NCI-H460 (cell line): ENCODE results near the gene KAT5. TPM values are rescaled to one million over a fixed set of nuclear protein-coding genes. Genes with fewer than 3 reads are reported as not detected.
"Not testable (repeated sequence)": the region's sequence is repeated elsewhere in the genome, so short reads cannot be mapped to it uniquely, and the experiment has no call there.

ENCODE experiments used
- DNase-seq: peaks from one replicate; pipeline ENCODE4 v3.0.0-alpha.2; 2016; ENCODE audit warnings: low read depth; ENCODE audit errors: extremely low read depth
- small RNA-seq, 2 experiments: library from RNA; depleted of rRNA; stranded (forward); fragments of <200 nt; gene quantifications; one replicate each; pipeline ENCODE3, GENCODE V24; 2014
- total RNA-seq: library from RNA; depleted of rRNA; stranded (reverse); fragments of >200 nt; shearing (Covaris generic); gene quantifications from 2 replicates; pipeline ENCODE4 v1.2.3, GENCODE V29; 2014; rRNA removed

KAT5 gene
- total RNA-seq, 1 experiment from 2014 or later = 35.9 TPM

GRCh38 chr11:65742353-65742752 lies 30.3 kb downstream of the KAT5 start:
- no peak for DNase-seq

DNA sequence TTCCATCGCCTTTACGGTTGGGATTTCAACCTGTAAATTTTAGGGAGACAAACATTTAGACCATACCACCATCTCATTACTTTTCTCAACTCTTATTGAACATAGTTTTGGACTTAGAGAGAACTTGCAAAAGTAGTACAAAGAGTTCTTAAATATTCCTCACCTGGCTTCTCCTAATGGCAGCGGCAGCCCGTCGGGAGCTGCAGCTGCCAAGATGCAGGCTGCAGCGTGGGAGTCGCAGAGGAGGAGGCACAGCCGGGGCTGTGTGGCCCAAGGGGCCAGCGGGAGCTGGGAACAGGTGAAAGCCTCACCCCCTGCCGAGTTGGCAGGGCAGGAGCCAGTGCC lies 31.6 kb downstream of the KAT5 start:
- no peak for DNase-seq

DNA sequence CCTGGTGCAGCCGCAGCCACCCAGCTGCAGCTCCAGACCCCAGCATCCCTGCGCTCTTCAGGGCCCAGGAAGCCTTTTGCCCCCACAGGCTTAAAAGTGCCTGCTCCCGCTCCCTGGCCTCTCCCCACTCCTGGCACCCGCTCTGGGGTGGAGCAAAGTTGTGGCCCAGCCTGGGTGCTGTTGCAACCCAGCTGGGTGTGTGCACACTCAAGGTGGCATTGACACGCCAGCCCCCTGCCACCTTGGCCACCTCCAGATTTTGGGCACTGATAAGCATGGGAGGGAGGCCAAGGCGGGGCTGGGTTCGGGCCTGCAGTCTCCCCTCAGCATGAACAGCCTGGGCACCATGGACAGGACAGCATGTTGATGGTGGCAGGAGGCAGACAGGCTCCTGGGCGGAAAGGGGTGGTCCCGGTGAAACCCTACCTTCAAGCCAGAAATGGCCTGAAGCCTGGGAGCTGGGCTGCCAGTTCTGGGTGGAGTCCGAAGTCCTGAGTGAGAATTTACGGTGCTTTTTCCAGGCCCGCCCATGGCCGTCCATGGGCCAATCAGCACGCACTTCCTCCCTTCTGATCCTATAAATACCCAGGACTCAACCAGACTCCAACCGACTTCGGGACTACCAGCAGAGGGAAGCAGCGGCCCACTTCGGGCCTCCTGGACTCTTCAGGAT lies 32.1 kb downstream of the KAT5 start:
- peak; percentile 46 for DNase-seq

GRCh38 chr11:65744699-65745042 lies 32.6 kb downstream of the KAT5 start:
- no peak for DNase-seq

GRCh38 chr11:65745049-65745448 lies 33.0 kb downstream of the KAT5 start:
- DNase-seq = no peak

GRCh38 chr11:65762169-65762568 lies 50.1 kb downstream of the KAT5 start:
- not testable (repeated sequence) for DNase-seq

DNA sequence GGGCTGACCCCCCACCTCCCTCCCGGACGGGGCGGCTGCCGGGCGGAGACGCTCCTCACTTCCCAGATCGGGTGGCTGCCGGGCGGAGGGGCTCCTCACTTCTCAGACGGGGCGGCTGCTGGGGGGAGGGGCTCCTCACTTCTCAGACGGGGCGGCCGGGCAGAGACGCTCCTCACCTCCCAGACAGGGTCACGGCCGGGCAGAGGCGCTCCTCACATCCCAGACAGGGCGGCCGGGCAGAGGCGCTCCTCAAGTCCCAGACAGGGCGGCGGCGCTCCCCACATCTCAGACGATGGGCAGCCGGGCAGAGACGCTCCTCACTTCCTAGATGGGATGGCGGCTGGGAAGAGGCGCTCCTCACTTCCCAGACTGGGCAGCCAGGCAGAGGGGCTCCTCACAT lies 50.8 kb downstream of the KAT5 start:
- DNase-seq = not testable (repeated sequence)

DNA sequence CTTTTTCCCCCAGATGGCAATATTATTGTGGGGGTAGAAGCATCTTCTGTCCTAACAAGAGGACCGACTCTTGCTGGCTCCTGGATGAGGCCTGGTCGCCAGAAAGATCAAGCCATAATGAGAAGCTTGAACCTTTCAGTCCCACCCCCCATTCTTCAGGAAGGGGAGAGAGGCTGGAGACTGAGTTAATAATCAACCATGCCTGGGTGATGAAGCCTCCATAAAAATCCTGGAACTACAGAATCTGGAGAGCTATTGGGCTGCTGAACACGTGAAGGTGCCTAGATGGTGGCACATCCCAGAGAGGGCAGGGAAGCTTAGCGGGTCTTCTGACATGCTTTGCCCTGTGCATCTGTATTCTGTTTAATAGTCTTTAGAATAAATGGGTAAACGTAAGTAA lies 52.4 kb downstream of the KAT5 start:
- no peak for DNase-seq

DNA sequence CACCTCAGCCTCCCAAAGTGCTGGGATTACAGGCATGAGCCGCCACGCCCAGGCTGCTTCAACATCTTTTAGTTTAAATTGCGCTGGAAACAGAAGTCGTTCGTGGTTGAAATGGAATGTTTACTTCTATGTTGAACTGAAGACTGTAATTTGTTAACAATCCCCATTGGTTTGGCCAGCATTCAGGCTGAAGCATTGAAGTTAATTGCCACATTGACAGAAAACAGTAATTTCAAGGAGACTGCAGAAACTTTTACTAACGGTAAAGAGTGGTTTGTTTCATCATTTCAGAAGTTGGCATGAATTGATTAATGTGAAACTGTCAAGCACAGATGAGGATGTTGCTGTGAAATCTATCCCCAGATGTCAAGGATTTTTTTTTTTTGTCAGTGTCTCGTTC lies 54.5 kb downstream of the KAT5 start:
- DNase-seq = no peak

DNA sequence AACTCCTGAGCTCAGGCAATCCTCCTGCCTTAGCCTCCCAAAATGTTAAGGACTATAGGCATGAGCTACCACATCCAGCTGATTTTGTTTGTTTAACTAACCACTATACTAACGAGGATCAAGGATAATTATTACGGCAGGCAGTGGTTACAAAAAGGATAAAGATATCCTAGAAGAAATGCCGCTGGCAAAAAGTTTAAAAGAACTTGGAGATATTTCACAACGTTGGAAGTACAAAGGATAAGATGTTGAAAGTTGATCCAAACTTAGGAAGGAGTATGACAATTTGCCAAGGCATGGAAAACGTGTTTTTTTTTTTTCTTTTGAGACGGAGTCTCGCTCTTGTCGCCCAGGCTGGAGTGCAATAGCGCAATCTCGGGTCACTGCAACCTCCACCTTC lies 55.4 kb downstream of the KAT5 start:
- no peak for DNase-seq

GRCh38 chr11:65767806-65768205 lies 55.8 kb downstream of the KAT5 start:
- not testable (repeated sequence) for DNase-seq

Small RNAs within 50 kb of the gene (small RNA-seq; reads per million reads assigned to genes)
- 0 reads per million in 2 experiments for gene RN7SL309P

Other genes starting within 250 kb of the KAT5 start
- gene MALAT1, start 213.2 kb upstream of the KAT5 start, total RNA-seq = 1,855 and 2,221 TPM in 2 replicates
- gene SCYL1, start 187.2 kb upstream of the KAT5 start, total RNA-seq = 45.0 and 47.3 TPM in 2 replicates
- gene LTBP3, start 153.9 kb upstream of the KAT5 start, total RNA-seq = 13.9 and 23.9 TPM in 2 replicates
- 14.9 and 20.6 TPM in 2 replicates for gene ZNRD2, start 141.8 kb upstream of the KAT5 start, total RNA-seq
- 6.6 and 11.5 TPM in 2 replicates for gene FAM89B, start 139.7 kb upstream of the KAT5 start, total RNA-seq
- gene EHBP1L1, start 136.2 kb upstream of the KAT5 start, total RNA-seq = 12.8 and 15.3 TPM in 2 replicates
- not detected in 2 replicates for gene KCNK7, start 116.5 kb upstream of the KAT5 start, total RNA-seq
- 15.9 and 19.2 TPM in 2 replicates for gene MAP3K11, start 98.0 kb upstream of the KAT5 start, total RNA-seq
- gene PCNX3, start 96.5 kb upstream of the KAT5 start, total RNA-seq = 12.3 and 13.8 TPM in 2 replicates
- 6.0 and 9.5 TPM in 2 replicates for gene SIPA1, start 74.2 kb upstream of the KAT5 start, total RNA-seq
- gene RELA, start 49.3 kb upstream of the KAT5 start, total RNA-seq = 31.5 and 34.7 TPM in 2 replicates
- gene RNASEH2C, start 8.5 kb downstream of the KAT5 start, total RNA-seq = 13.9 and 15.4 TPM in 2 replicates
- gene AP5B1, start 68.7 kb downstream of the KAT5 start, total RNA-seq = 7.6 and 8.3 TPM in 2 replicates
- not detected in 2 replicates for gene OVOL1, start 74.8 kb downstream of the KAT5 start, total RNA-seq
- gene SNX32, start 121.7 kb downstream of the KAT5 start, total RNA-seq = 0.05 TPM in 1 of 2 replicates, not detected in the other
- gene CFL1, start 145.9 kb downstream of the KAT5 start, total RNA-seq = 362 and 364 TPM in 2 replicates
- 36.8 and 39.1 TPM in 2 replicates for gene MUS81, start 148.2 kb downstream of the KAT5 start, total RNA-seq
- gene EFEMP2, start 160.5 kb downstream of the KAT5 start, total RNA-seq = 1.0 and 2.8 TPM in 2 replicates
- not detected in 2 replicates for gene CTSW, start 167.6 kb downstream of the KAT5 start, total RNA-seq
- 89.6 and 109 TPM in 2 replicates for gene FIBP, start 176.2 kb downstream of the KAT5 start, total RNA-seq
- gene CCDC85B, start 178.4 kb downstream of the KAT5 start, total RNA-seq = 27.3 and 27.5 TPM in 2 replicates
- gene FOSL1, start 188.1 kb downstream of the KAT5 start, total RNA-seq = 56.1 and 58.4 TPM in 2 replicates
- 7.4 and 9.6 TPM in 2 replicates for gene C11orf68, start 206.8 kb downstream of the KAT5 start, total RNA-seq
- 57.2 and 62.4 TPM in 2 replicates for gene DRAP1, start 207.2 kb downstream of the KAT5 start, total RNA-seq
- gene TSGA10IP, start 233.2 kb downstream of the KAT5 start, total RNA-seq = not detected in 2 replicates
- 24.7 and 28.4 TPM in 2 replicates for gene SART1, start 249.5 kb downstream of the KAT5 start, total RNA-seq